HepG2 (cell line): ENCODE measurements around the gene DAB2IP. TPM values are rescaled to one million over a fixed set of nuclear protein-coding genes. Genes with fewer than 3 reads are reported as not detected.

Experiments used
- ATAC-seq: fragments of 200-7000 bp; cut with Tn5 transposase; 3 replicates; pipeline ENCODE4 v1.9.1; 2020; ENCODE audit warnings: mild to moderate bottlenecking, moderate library complexity
- BruUV-seq: library from RNA; stranded (reverse); fragments of 400-500 nt; replicated peaks from 2 replicates; lab custom pipeline; 2021; lab: Mats Ljungman, UMichigan
- CTCF ChIA-PET: fragments of 300-600 bp; formaldehyde crosslinking; extraction: SDS; loops from one replicate; lab custom pipeline; 2021; ENCODE audit warnings: low total read pairs, inconsistent platforms, low intra/inter-chr PET ratio; lab: Yijun Ruan, JAX
- POLR2A ChIA-PET: fragments of 350-600 bp; sonication (Branson Sonifier 250); formaldehyde crosslinking; loops from one replicate; lab custom pipeline; 2020; ENCODE audit warnings: antibody characterized with exemption, inconsistent platforms; lab: Yijun Ruan, JAX
- DNase-seq: peaks from one replicate; pipeline ENCODE4 v3.0.0-alpha.2; 2015; ENCODE audit warnings: low spot score
- FAIRE-seq: peaks from 3 replicates; lab custom pipeline; 2011; peaks lifted over from hg19 to GRCh38; lab: Jason Lieb, UNC
- H2AFZ ChIP-seq: one replicate; pipeline ENCODE4 v1.6.1; 2011; ENCODE audit warnings: low read length, inconsistent platforms
- H3K27ac ChIP-seq: fragments of 300-600 bp; 3 replicates; pipeline ENCODE4 v1.8.0; 2011; ENCODE audit warnings: mixed run types, mild to moderate bottlenecking, mixed read lengths, low read length, inconsistent platforms; ENCODE audit not compliant: insufficient read depth; ENCODE audit errors: extremely low read length
- H3K27me3 ChIP-seq, 2 experiments: fragments of 200-600 bp in 1 of 2; 2 replicates in 1 of 2; 3 replicates in 1 of 2; pipeline versions ENCODE4 v1.6.0 to v1.8.0; 2011; ENCODE audit warnings: low read length in 2 of 2, mild to moderate bottlenecking in 2 of 2, moderate library complexity in 2 of 2, inconsistent platforms in 1 of 2; ENCODE audit not compliant: insufficient read depth in 2 of 2, control insufficient read depth in 1 of 2
- H3K36me3 ChIP-seq, 2 experiments: fragments of 200-600 bp in 1 of 2; replicated peaks in 1 of 2; 2 replicates in 1 of 2; 3 replicates in 1 of 2; pipeline versions ENCODE4 v1.5.1 to v1.8.0; 2011; ENCODE audit warnings: low read length in 2 of 2, inconsistent platforms in 1 of 2; ENCODE audit not compliant: insufficient read depth in 2 of 2, control insufficient read depth in 1 of 2
- H3K4me1 ChIP-seq: 2 replicates; pipeline ENCODE4 v1.5.1; 2012; ENCODE audit warnings: low read length, inconsistent platforms; ENCODE audit not compliant: insufficient read depth
- H3K4me2 ChIP-seq: 2 replicates; pipeline ENCODE4 v1.6.0; 2011; ENCODE audit warnings: low read depth, low read length, inconsistent platforms
- H3K4me3 ChIP-seq, 3 experiments: fragments of 200-600 bp in 1 of 3; sonication (generic), shearing (Covaris generic) in 1 of 3; replicated peaks in 1 of 3; 2 replicates each; pipeline ENCODE4 v1.5.1; 2011 to 2016; ENCODE audit warnings: low read length in 3 of 3, inconsistent platforms in 2 of 3, low read depth in 2 of 3, mild to moderate bottlenecking in 2 of 3, control low read depth in 1 of 3, mixed read lengths in 1 of 3; ENCODE audit not compliant: insufficient read depth in 1 of 3
- H3K79me2 ChIP-seq: one replicate; pipeline ENCODE4 v1.6.1; 2011; ENCODE audit warnings: low read length, inconsistent platforms; ENCODE audit not compliant: insufficient read depth
- H3K9ac ChIP-seq: 2 replicates; pipeline ENCODE4 v1.6.0; 2011; ENCODE audit warnings: mild to moderate bottlenecking, low read depth, low read length, inconsistent platforms; ENCODE audit not compliant: insufficient read depth
- H3K9me3 ChIP-seq: 2 replicates; pipeline ENCODE4 v1.5.1; 2012; ENCODE audit warnings: mild to moderate bottlenecking, low read length
- H4K20me1 ChIP-seq: 2 replicates; pipeline ENCODE4 v1.6.0; 2011; ENCODE audit warnings: inconsistent platforms, mild to moderate bottlenecking, low read length, moderate library complexity; ENCODE audit not compliant: insufficient read depth
- DPF2 ChIP-seq: sonication (generic); formaldehyde crosslinking; IDR thresholded peaks from 2 replicates; pipeline ENCODE4 v1.4.0; 2020; ENCODE audit warnings: mild to moderate bottlenecking, low read depth, missing genetic modification reagents, borderline replicate concordance
- HNRNPLL ChIP-seq: fragments of 200-400 bp; formaldehyde crosslinking; IDR thresholded peaks from 2 replicates; pipeline ENCODE4 v1.6.1; 2017; ENCODE audit warnings: mild to moderate bottlenecking, low read depth, low read length; ENCODE audit not compliant: poor library complexity, severe bottlenecking
- MED13 ChIP-seq: sonication (generic); formaldehyde crosslinking; IDR thresholded peaks from 2 replicates; pipeline ENCODE4 v1.5.0; 2020; ENCODE audit warnings: missing genetic modification reagents
- MEF2D ChIP-seq: sonication (generic); formaldehyde crosslinking; IDR thresholded peaks from 2 replicates; pipeline ENCODE4 v1.5.1; 2020; ENCODE audit warnings: mild to moderate bottlenecking, missing genetic modification reagents
- RBFOX2 ChIP-seq: fragments of 200-400 bp; formaldehyde crosslinking; IDR thresholded peaks from 2 replicates; pipeline ENCODE4 v1.6.1; 2017; ENCODE audit warnings: low read depth, mild to moderate bottlenecking, low read length
- RXRA ChIP-seq: sonication (generic); formaldehyde crosslinking; IDR thresholded peaks from 2 replicates; pipeline ENCODE4 v1.5.1; 2020; ENCODE audit warnings: missing genetic modification reagents
- SIN3A ChIP-seq: IDR thresholded peaks from 2 replicates; pipeline ENCODE4 v1.6.1; 2011; ENCODE audit warnings: low read depth, mild to moderate bottlenecking, control low read depth, low read length, borderline replicate concordance
- ZMYM4 ChIP-seq: sonication (generic); formaldehyde crosslinking; IDR thresholded peaks from 2 replicates; pipeline ENCODE4 v1.8.1; 2023; ENCODE audit warnings: mild to moderate bottlenecking, missing genetic modification reagents
- ZNF33A ChIP-seq: sonication (generic); formaldehyde crosslinking; IDR thresholded peaks from 2 replicates; pipeline ENCODE4 v1.5.1; 2020; ENCODE audit warnings: missing genetic modification reagents, mild to moderate bottlenecking, moderate library complexity, borderline replicate concordance
- ZNF510 ChIP-seq: sonication (generic); formaldehyde crosslinking; IDR thresholded peaks from 2 replicates; pipeline ENCODE4 v1.4.0; 2020; ENCODE audit warnings: low read depth, mild to moderate bottlenecking, missing genetic modification reagents
- ZNF629 ChIP-seq: sonication (generic); formaldehyde crosslinking; conservative IDR thresholded peaks from 2 replicates; pipeline ENCODE4 v1.5.0; 2020; ENCODE audit warnings: missing genetic modification reagents
- WGBS: methylation state at CpG from one replicate; pipeline ENCODE4 v1.1.6; 2017; ENCODE audit warnings: low lambda C conversion rate; 5-methylcytosine and 5-hydroxymethylcytosine counted together
- in situ Hi-C: cut with HindIII; loops from 2 replicates; pipeline ENCODE4 v1.10.0; 2017; ENCODE audit warnings: low pct_unique_long_range_greater_than_20kb; ENCODE audit not compliant: extremely low pct_ligation_motif_present
- intact Hi-C: fragments of 100-400 bp; cut with micrococcal nuclease; formaldehyde crosslinking; loops from one replicate; pipeline ENCODE4 v1.10.0; 2022; ENCODE audit not compliant: unreplicated experiment
- polyA plus RNA-seq, 8 experiments: library from polyadenylated mRNA; depleted of rRNA in 3 of 8; stranded (reverse) in 7 of 8; unstranded in 1 of 8; fragments of >200 nt; fragmentation: Illumina TruSeq in 4 of 8; extraction: Trizol in 4 of 8; gene quantifications; 2 replicates each; pipeline versions ENCODE4 v1.2.1 to v1.2.3, GENCODE V29; 2011 to 2016; ENCODE audit warnings: low read depth in 4 of 8, missing spikeins in 1 of 8, mixed read lengths in 1 of 8; ENCODE audit not compliant: insufficient read depth in 1 of 8
- total RNA-seq, 5 experiments: library from RNA; depleted of rRNA; stranded (reverse); fragments of >200 nt; fragmentation: Illumina TruSeq; extraction: Trizol; gene quantifications; 2 replicates each; pipeline ENCODE4 v1.2.3, GENCODE V29; 2016; ENCODE audit warnings: low read depth in 1 of 5
- TF ChIP-seq, protein P1 (sequence below): sonication (generic); formaldehyde crosslinking; IDR thresholded peaks from 2 replicates; pipeline ENCODE4 v1.5.0; 2020; ENCODE audit warnings: missing genetic modification reagents
- TF ChIP-seq, protein P2 (sequence below): sonication (generic); formaldehyde crosslinking; IDR thresholded peaks from 2 replicates; pipeline ENCODE4 v1.5.0; 2020; ENCODE audit warnings: mild to moderate bottlenecking, missing genetic modification reagents
- TF ChIP-seq, protein P3 (sequence below): sonication (generic); formaldehyde crosslinking; IDR thresholded peaks from 2 replicates; pipeline ENCODE4 v1.5.0; 2020; ENCODE audit warnings: missing genetic modification reagents, mild to moderate bottlenecking, borderline replicate concordance

Gene DAB2IP
- total and polyA plus RNA-seq, 2 of the 13 experiments (the other 11 are each of a cell fraction or from before 2014, with no cell fraction given): 25.3 to 37.9 TPM

DNA sequence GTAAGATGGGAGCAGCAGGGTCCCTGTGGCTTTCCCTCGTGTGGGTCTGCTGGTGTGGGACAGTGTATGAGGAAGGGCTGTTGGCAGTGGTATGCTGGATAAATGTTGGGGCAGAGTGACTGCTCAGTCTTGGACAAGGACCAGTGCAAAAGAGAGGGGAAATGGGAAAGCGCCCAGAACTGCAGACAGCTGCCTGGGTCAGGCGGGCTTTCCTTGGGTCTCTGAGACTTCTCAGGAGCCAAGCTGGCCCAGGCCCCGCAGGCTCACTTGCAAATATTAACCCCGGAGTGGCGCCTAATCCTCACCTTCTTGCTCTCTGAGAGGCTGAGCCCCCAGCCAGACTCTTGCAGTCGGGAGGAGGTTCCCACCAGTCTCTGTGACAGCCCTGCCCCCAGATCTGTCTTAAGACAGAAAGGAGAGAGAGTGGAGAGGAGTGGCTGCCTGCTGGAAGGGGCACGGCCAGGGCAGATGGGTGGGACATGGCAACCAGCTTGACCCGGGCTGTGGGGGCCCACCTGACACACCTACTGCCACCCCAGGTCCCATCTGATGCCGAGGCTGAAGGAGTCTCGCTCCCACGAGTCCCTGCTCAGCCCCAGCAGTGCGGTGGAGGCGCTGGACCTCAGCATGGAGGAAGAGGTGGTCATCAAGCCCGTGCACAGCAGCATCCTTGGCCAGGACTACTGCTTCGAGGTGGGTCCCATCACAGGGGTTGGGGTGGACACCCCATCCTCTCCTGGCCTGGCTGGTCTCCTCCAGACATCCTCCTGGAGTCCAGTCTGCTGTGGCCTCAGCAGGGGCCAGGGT lies 105.2 kb downstream of the DAB2IP start:
- H2AFZ ChIP-seq: no peak overlapping the region
- H3K9ac ChIP-seq: no peak overlapping the region
- H3K4me2 ChIP-seq: no peak overlapping the region
- H3K4me3 ChIP-seq: no peak overlapping the region
- FAIRE-seq: no peak
- H3K4me1 ChIP-seq: peaks cover 19% of the 10 kb centered on the region
- 91% methylated on average over 9 of the region's 16 CpGs for WGBS
- peaks cover 27% of the 10 kb centered on the region for H3K79me2 ChIP-seq
- ChIA-PET POLR2A (no interaction called here), CTCF (no interaction called here)
- DNase-seq: no peak
- no peaks in the 10 kb centered on the region for H4K20me1 ChIP-seq
- no peaks in the 10 kb centered on the region for H3K27me3 ChIP-seq
- H3K27ac ChIP-seq: no peak overlapping the region
- in situ Hi-C loops (no loop called here), intact Hi-C loops (no loop called here)
- TF ChIP-seq ZNF629 (CRISPR knock-in tag): 0 out of 2 replicates have a peak, but pooled peaks have one; percentile 29
- no peak for TF ChIP-seq DPF2 (CRISPR knock-in tag)
- TF ChIP-seq MED13 (CRISPR knock-in tag): no peak
- no peak for TF ChIP-seq RXRA (CRISPR knock-in tag)
- no peak for TF ChIP-seq ZMYM4 (CRISPR knock-in tag)
- no peak for TF ChIP-seq SIN3A
- ATAC-seq: no peak
- H3K9me3 ChIP-seq: no peaks in the 10 kb centered on the region
- peaks cover 38 to 77% of the 10 kb centered on the region in 2 experiments for H3K36me3 ChIP-seq
- no TSS peak for BruUV-seq

DNA sequence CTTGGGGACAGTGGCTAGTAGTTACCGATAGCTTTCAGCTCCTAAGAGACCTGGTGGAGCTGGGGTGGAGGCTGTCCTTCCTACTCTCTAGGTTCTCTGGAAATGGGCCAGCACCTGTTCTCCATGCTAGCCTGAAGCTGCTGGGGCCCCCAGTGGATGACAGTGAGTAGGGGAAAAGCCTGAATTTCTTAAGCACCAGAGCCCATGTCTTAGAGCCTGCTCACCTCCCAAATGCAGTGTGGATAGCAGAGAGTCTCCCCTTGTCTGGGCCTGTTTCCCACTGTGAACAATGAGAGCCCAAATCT lies 105.8 kb downstream of the DAB2IP start:
- ATAC-seq: no peak
- TF ChIP-seq, protein P1, sequence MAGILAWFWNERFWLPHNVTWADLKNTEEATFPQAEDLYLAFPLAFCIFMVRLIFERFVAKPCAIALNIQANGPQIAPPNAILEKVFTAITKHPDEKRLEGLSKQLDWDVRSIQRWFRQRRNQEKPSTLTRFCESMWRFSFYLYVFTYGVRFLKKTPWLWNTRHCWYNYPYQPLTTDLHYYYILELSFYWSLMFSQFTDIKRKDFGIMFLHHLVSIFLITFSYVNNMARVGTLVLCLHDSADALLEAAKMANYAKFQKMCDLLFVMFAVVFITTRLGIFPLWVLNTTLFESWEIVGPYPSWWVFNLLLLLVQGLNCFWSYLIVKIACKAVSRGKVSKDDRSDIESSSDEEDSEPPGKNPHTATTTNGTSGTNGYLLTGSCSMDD (CRISPR knock-in tag): no peak
- TF ChIP-seq MEF2D (CRISPR knock-in tag) (no peak), ZNF33A (CRISPR knock-in tag) (no peak), RBFOX2 (no peak), HNRNPLL (no peak), ZNF510 (CRISPR knock-in tag) (no peak)
- TF ChIP-seq, protein P2, sequence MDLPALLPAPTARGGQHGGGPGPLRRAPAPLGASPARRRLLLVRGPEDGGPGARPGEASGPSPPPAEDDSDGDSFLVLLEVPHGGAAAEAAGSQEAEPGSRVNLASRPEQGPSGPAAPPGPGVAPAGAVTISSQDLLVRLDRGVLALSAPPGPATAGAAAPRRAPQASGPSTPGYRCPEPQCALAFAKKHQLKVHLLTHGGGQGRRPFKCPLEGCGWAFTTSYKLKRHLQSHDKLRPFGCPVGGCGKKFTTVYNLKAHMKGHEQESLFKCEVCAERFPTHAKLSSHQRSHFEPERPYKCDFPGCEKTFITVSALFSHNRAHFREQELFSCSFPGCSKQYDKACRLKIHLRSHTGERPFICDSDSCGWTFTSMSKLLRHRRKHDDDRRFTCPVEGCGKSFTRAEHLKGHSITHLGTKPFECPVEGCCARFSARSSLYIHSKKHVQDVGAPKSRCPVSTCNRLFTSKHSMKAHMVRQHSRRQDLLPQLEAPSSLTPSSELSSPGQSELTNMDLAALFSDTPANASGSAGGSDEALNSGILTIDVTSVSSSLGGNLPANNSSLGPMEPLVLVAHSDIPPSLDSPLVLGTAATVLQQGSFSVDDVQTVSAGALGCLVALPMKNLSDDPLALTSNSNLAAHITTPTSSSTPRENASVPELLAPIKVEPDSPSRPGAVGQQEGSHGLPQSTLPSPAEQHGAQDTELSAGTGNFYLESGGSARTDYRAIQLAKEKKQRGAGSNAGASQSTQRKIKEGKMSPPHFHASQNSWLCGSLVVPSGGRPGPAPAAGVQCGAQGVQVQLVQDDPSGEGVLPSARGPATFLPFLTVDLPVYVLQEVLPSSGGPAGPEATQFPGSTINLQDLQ (CRISPR knock-in tag): no peak
- TF ChIP-seq, protein P3, sequence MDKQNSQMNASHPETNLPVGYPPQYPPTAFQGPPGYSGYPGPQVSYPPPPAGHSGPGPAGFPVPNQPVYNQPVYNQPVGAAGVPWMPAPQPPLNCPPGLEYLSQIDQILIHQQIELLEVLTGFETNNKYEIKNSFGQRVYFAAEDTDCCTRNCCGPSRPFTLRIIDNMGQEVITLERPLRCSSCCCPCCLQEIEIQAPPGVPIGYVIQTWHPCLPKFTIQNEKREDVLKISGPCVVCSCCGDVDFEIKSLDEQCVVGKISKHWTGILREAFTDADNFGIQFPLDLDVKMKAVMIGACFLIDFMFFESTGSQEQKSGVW: no peak

More for the DNA sequence above, 105.8 kb downstream of the DAB2IP start:
- H3K79me2 ChIP-seq: peaks cover 21% of the 10 kb centered on the region
- no peak overlapping the region for H2AFZ ChIP-seq
- CTCF ChIA-PET: no interaction called here
- in situ Hi-C loops (no loop called here), intact Hi-C loops (no loop called here)
- H3K4me1 ChIP-seq: peaks cover 13% of the 10 kb centered on the region
- no peaks in the 10 kb centered on the region for H3K9me3 ChIP-seq
- FAIRE-seq (no peak), DNase-seq (no peak)
- no peak overlapping the region for H3K4me2 ChIP-seq
- no peak overlapping the region for H3K4me3 ChIP-seq
- no peaks in the 10 kb centered on the region for H3K27me3 ChIP-seq
- POLR2A ChIA-PET: no interaction called here
- no CpG with 5 or more reads among the region's 1 CpG for WGBS
- H4K20me1 ChIP-seq: no peaks in the 10 kb centered on the region
- no peak overlapping the region for H3K27ac ChIP-seq
- H3K36me3 ChIP-seq: peaks cover 41 to 82% of the 10 kb centered on the region in 2 experiments
- BruUV-seq: no TSS peak
- H3K9ac ChIP-seq: no peak overlapping the region
